ENCODE data around the gene NTM.

DNA sequence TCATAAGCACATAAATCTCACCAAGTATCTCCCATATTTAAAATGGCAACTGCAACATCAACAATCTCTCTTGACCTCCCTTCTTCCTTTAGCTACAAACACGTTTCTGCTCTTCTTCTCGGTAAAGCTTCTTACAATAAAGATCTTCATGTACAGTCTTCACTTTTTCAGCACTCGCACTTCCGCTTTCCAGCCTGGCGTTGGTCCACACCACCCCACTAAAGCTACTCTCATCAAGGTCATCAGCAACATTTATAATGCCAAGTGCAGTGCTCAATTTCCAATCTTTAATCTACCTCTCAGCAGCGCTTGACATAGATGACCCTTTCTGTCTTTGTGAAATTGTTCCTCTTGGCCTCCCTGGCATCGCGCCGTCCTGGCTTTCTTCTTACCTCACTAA, 33.6 kb downstream of the NTM start:
- TF ChIP-seq POLR2A (IDR thresholded peaks at IDR 0.05; ENCODE audit: low read depth, low read length) (no peak), EZH2 (IDR thresholded peaks at IDR 0.05; ENCODE audit: borderline replicate concordance, low read depth, low read length, severe bottlenecking) (no peak), GATA2 (IDR thresholded peaks at IDR 0.05; ENCODE audit: insufficient read depth, insufficient read length, low read depth, low read length) (no peak), POLR2AphosphoS5 (IDR thresholded peaks at IDR 0.05; ENCODE audit: insufficient read depth, low read depth, low read length) (no peak), MYC (IDR thresholded peaks at IDR 0.05; ENCODE audit: low read depth, low read length) (no peak)
- TF ChIP-seq, protein P1, sequence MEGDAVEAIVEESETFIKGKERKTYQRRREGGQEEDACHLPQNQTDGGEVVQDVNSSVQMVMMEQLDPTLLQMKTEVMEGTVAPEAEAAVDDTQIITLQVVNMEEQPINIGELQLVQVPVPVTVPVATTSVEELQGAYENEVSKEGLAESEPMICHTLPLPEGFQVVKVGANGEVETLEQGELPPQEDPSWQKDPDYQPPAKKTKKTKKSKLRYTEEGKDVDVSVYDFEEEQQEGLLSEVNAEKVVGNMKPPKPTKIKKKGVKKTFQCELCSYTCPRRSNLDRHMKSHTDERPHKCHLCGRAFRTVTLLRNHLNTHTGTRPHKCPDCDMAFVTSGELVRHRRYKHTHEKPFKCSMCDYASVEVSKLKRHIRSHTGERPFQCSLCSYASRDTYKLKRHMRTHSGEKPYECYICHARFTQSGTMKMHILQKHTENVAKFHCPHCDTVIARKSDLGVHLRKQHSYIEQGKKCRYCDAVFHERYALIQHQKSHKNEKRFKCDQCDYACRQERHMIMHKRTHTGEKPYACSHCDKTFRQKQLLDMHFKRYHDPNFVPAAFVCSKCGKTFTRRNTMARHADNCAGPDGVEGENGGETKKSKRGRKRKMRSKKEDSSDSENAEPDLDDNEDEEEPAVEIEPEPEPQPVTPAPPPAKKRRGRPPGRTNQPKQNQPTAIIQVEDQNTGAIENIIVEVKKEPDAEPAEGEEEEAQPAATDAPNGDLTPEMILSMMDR (IDR thresholded peaks at IDR 0.05; ENCODE audit: extremely low read depth in 1 of 2, insufficient read depth in 1 of 2, low read depth in 1 of 2, low read length in 2 of 2), result no peak
- TF ChIP-seq, protein P2, sequence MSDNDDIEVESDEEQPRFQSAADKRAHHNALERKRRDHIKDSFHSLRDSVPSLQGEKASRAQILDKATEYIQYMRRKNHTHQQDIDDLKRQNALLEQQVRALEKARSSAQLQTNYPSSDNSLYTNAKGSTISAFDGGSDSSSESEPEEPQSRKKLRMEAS (IDR thresholded peaks at IDR 0.05; ENCODE audit: insufficient read depth, insufficient read length), result no peak

All from endothelial cell of umbilical vein (primary cell).